ENCODE results near the gene CEP112.

Gene CEP112

GRCh38 chr17:66054242-66054641 lies 137.7 kb downstream of the CEP112 start:
- no peak for DNase-seq

- DNase-seq, result no peak
These were observed 147.8 kb downstream of the CEP112 start for GRCh38 chr17:66044083-66044482.

- no peak for DNase-seq
These were observed 148.5 kb downstream of the CEP112 start for GRCh38 chr17:66043419-66043818.

GRCh38 chr17:66040402-66040801 lies 151.5 kb downstream of the CEP112 start:
- no peak for DNase-seq

GRCh38 chr17:66038125-66038524 lies 153.8 kb downstream of the CEP112 start:
- no peak for DNase-seq

GRCh38 chr17:66037221-66037620 lies 154.7 kb downstream of the CEP112 start:
- no peak for DNase-seq

- no peak for DNase-seq
These were observed 159.7 kb downstream of the CEP112 start for GRCh38 chr17:66032082-66032712.

GRCh38 chr17:66025551-66025950 lies 166.4 kb downstream of the CEP112 start:
- no peak for DNase-seq

GRCh38 chr17:66021757-66022156 lies 170.2 kb downstream of the CEP112 start:
- DNase-seq, result no peak

GRCh38 chr17:66018786-66019185 lies 173.1 kb downstream of the CEP112 start:
- no peak for DNase-seq

- no peak for DNase-seq
These were observed 175.7 kb downstream of the CEP112 start for GRCh38 chr17:66016231-66016630.

GRCh38 chr17:66008680-66009079 lies 183.3 kb downstream of the CEP112 start:
- DNase-seq, result no peak

- no peak for DNase-seq
These were observed 185.3 kb downstream of the CEP112 start for GRCh38 chr17:66006654-66007053.

- DNase-seq, result no peak
These were observed 189.1 kb downstream of the CEP112 start for GRCh38 chr17:66002812-66003211.

- no peak for DNase-seq
These were observed 189.8 kb downstream of the CEP112 start for GRCh38 chr17:66002063-66002585.

- no peak for DNase-seq
These were observed 191.7 kb downstream of the CEP112 start for GRCh38 chr17:66000216-66000615.

GRCh38 chr17:65998675-65999074 lies 193.3 kb downstream of the CEP112 start:
- no peak for DNase-seq

GRCh38 chr17:65994679-65995078 lies 197.3 kb downstream of the CEP112 start:
- DNase-seq, result no peak

- no peak for DNase-seq
These were observed 197.8 kb downstream of the CEP112 start for GRCh38 chr17:65994114-65994513.

GRCh38 chr17:65990593-65990992 lies 201.3 kb downstream of the CEP112 start:
- no peak for DNase-seq

- DNase-seq, result no peak
These were observed 203.5 kb downstream of the CEP112 start for GRCh38 chr17:65988451-65988850.

GRCh38 chr17:65987988-65988387 lies 203.9 kb downstream of the CEP112 start:
- no peak for DNase-seq

- no peak for DNase-seq
These were observed 206.4 kb downstream of the CEP112 start for GRCh38 chr17:65985571-65985970.

GRCh38 chr17:65984299-65984698 lies 207.6 kb downstream of the CEP112 start:
- no peak for DNase-seq

- DNase-seq, result no peak
These were observed 213.1 kb downstream of the CEP112 start for GRCh38 chr17:65978871-65979270.

Measured in GDM1 (cell line).